Keratinocyte (primary cell): ENCODE measurements around the gene CBLN1.

Experiments used
- EZH2 ChIP-seq: IDR thresholded peaks from one replicate; pipeline ENCODE4 v1.6.1; 2012; ENCODE audit warnings: inconsistent platforms, mild to moderate bottlenecking, low read length, moderate library complexity
- TF ChIP-seq, protein P1 (sequence below), 3 experiments: IDR thresholded peaks in 1 of 3; conservative IDR thresholded peaks in 1 of 3; optimal IDR thresholded peaks in 1 of 3; 2 replicates in 2 of 3; 3 replicates in 1 of 3; pipeline versions ENCODE3 to v1.5.1; 2011; ENCODE audit warnings: low read length in 3 of 3, mild to moderate bottlenecking in 3 of 3, moderate library complexity in 2 of 3, control low read depth in 1 of 3, inconsistent platforms in 1 of 3; ENCODE audit not compliant: insufficient read depth in 2 of 3; ENCODE audit errors: extremely low read depth in 1 of 3

DNA sequence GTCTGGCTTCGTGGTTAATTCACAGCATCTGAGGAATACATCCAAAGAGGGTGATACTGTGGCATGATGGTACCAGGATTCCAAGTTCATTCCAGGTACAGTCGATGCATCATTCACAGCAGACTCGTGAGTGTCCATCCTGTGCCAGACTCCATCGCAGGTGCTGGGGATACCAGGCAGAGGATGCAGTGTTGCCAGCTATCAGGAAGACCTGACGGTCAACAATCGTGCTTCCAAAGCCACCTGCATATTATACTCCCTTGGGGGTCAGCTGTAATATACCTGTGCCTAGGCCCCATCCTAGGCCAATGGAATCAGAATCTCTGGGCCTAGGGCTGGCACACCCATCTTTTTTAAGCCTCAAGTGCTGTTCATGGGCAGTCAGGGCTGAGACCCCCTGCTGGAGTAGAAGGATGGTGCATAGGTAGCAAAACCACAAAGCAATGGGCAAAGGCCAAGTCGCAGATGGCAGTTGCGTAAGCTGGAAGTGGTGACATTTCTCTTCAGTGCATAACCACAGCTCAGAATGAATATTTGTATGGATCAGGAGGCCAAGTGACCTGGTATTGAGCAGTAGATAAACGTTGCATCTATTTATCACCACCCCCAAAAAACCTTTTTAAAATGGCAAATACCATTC, 49.0 kb upstream of the CBLN1 start:
- TF ChIP-seq, protein P1, sequence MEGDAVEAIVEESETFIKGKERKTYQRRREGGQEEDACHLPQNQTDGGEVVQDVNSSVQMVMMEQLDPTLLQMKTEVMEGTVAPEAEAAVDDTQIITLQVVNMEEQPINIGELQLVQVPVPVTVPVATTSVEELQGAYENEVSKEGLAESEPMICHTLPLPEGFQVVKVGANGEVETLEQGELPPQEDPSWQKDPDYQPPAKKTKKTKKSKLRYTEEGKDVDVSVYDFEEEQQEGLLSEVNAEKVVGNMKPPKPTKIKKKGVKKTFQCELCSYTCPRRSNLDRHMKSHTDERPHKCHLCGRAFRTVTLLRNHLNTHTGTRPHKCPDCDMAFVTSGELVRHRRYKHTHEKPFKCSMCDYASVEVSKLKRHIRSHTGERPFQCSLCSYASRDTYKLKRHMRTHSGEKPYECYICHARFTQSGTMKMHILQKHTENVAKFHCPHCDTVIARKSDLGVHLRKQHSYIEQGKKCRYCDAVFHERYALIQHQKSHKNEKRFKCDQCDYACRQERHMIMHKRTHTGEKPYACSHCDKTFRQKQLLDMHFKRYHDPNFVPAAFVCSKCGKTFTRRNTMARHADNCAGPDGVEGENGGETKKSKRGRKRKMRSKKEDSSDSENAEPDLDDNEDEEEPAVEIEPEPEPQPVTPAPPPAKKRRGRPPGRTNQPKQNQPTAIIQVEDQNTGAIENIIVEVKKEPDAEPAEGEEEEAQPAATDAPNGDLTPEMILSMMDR (optimal IDR thresholded peaks at IDR 0.05 in 1 of 3, IDR thresholded peaks at IDR 0.05 in 1 of 3, conservative IDR thresholded peaks at IDR 0.05 in 1 of 3; ENCODE audit: extremely low read depth in 1 of 3, insufficient read depth in 2 of 3, low read length in 3 of 3) = no peak
- no peak for TF ChIP-seq EZH2
